ENCODE results near the gene PDE4C.

Gene PDE4C

GRCh38 chr19:18221815-18222725 is 4.2 kb downstream of the PDE4C start:
- no peak overlapping the region for H3K4me3 ChIP-seq (ENCODE audit: low read depth, low read length)
- no peak for DNase-seq (ENCODE audit: low read depth)
- TF ChIP-seq CTCF (IDR thresholded peaks at IDR 0.05; ENCODE audit: low read depth, low read length, missing control alignments) = no peak

GRCh38 chr19:18220632-18221275 is 5.5 kb downstream of the PDE4C start:
- no peak overlapping the region for H3K4me3 ChIP-seq (ENCODE audit: low read depth, low read length)
- TF ChIP-seq CTCF (IDR thresholded peaks at IDR 0.05; ENCODE audit: low read depth, low read length, missing control alignments) = no peak
- no peak for DNase-seq (ENCODE audit: low read depth)

GRCh38 chr19:18219911-18220631 is 6.2 kb downstream of the PDE4C start:
- no peak for TF ChIP-seq CTCF (IDR thresholded peaks at IDR 0.05; ENCODE audit: low read depth, low read length, missing control alignments)
- DNase-seq (ENCODE audit: low read depth) = no peak
- no peak overlapping the region for H3K4me3 ChIP-seq (ENCODE audit: low read depth, low read length)

- DNase-seq (ENCODE audit: low read depth) = no peak
- TF ChIP-seq CTCF (IDR thresholded peaks at IDR 0.05; ENCODE audit: low read depth, low read length, missing control alignments) = no peak
- no peak overlapping the region for H3K4me3 ChIP-seq (ENCODE audit: low read depth, low read length)
Measured at GRCh38 chr19:18218600-18218999, 7.6 kb downstream of the PDE4C start.

GRCh38 chr19:18218159-18218558 is 8.1 kb downstream of the PDE4C start:
- DNase-seq (ENCODE audit: low read depth) = no peak
- TF ChIP-seq CTCF (IDR thresholded peaks at IDR 0.05; ENCODE audit: low read depth, low read length, missing control alignments) = no peak
- no peak overlapping the region for H3K4me3 ChIP-seq (ENCODE audit: low read depth, low read length)

GRCh38 chr19:18216789-18217188 is 9.4 kb downstream of the PDE4C start:
- H3K4me3 ChIP-seq (ENCODE audit: low read depth, low read length) = no peak overlapping the region
- DNase-seq (ENCODE audit: low read depth) = no peak
- no peak for TF ChIP-seq CTCF (IDR thresholded peaks at IDR 0.05; ENCODE audit: low read depth, low read length, missing control alignments)
